Measurements from ENCODE around the gene XCL2. TPM values are rescaled to one million over a fixed set of nuclear protein-coding genes. Genes with fewer than 3 reads are reported as not detected.

The XCL2 gene
- total and polyA plus RNA-seq, 3 experiments from 2014 or later, result 90.6 to 350 (median 316) TPM

Other genes starting within 250 kb of the XCL2 start
- 100 to 1,000 TPM; 242 to 258 TPM for gene XCL1, start 32.6 kb upstream of the XCL2 start, total RNA-seq
- 30.3 TPM for gene XCL1, start 32.6 kb upstream of the XCL2 start, polyA plus RNA-seq
- not detected for gene DPT, start 185.2 kb upstream of the XCL2 start, total RNA-seq
- gene DPT, start 185.2 kb upstream of the XCL2 start, polyA plus RNA-seq, result not detected

All from CD8-positive, alpha-beta memory T cell (primary cell).